GM12864 (cell line): Measurements from ENCODE around the gene C2CD2.

Experiments used
- DNase-seq: peaks from one replicate; pipeline ENCODE4 v3.0.0-alpha.2; 2011; ENCODE audit warnings: low read depth
- H3K4me3 ChIP-seq: 2 replicates; pipeline ENCODE4 v1.5.1; 2011; ENCODE audit warnings: mild to moderate bottlenecking, low read depth, low read length, control low read depth
- TF ChIP-seq, protein P1 (sequence below): IDR thresholded peaks from 2 replicates; pipeline ENCODE4 v1.5.1; 2011; ENCODE audit warnings: low read depth, mild to moderate bottlenecking, moderate library complexity, low read length, control low read depth, inconsistent platforms; ENCODE audit errors: missing control alignments

Gene C2CD2

DNA sequence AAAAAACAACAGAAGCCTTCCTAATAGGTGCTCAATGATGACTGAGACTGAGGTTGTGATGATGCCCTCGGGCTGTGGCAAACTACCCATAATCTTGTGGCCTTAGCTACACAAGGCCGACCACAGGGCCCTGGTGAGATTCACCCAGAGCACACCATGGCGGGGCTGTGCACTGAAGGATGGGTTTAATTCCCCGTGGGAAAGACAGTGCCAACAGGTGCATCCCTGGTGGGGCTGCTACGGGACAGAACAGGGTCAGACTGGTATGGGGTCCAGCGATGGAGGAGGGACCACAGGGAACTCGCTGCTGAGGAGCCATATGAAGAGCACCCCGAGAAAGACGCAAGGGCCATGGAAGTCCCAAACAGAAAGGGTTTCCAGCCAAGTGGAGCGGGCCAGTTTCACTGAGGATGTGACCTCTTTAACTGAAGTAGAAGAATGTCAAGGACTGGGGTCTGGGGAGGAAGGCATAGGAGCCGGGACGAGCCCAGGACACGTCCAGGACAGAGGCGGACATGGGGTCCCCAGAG lies 96.0 kb downstream of the C2CD2 start:
- TF ChIP-seq, protein P1, sequence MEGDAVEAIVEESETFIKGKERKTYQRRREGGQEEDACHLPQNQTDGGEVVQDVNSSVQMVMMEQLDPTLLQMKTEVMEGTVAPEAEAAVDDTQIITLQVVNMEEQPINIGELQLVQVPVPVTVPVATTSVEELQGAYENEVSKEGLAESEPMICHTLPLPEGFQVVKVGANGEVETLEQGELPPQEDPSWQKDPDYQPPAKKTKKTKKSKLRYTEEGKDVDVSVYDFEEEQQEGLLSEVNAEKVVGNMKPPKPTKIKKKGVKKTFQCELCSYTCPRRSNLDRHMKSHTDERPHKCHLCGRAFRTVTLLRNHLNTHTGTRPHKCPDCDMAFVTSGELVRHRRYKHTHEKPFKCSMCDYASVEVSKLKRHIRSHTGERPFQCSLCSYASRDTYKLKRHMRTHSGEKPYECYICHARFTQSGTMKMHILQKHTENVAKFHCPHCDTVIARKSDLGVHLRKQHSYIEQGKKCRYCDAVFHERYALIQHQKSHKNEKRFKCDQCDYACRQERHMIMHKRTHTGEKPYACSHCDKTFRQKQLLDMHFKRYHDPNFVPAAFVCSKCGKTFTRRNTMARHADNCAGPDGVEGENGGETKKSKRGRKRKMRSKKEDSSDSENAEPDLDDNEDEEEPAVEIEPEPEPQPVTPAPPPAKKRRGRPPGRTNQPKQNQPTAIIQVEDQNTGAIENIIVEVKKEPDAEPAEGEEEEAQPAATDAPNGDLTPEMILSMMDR: no peak
- no peak overlapping the region for H3K4me3 ChIP-seq

DNA sequence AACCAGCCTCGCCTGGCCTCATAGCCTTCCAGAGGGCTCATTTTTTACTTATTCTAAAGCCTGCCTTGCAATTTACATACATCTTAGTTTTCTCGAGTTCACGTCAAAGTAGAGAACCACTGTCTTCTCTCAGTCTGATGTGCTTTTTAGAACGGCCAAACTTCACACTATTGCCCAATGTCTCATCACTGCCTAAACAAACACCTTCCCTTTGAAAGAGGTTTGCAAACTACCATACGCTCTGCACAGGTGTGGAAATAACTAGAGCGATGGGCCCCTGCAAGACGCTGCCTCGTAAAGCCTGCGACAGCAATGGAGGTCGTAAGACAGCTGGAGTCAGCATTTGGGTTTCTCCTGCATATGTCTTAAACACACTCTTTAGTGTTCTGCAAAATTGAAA lies 97.2 kb downstream of the C2CD2 start:
- no peak for DNase-seq
- TF ChIP-seq, protein P1: no peak
- no peak overlapping the region for H3K4me3 ChIP-seq

More for the DNA sequence above, 96.0 kb downstream of the C2CD2 start:
- no peak for DNase-seq

- TF ChIP-seq, protein P1: no peak
- H3K4me3 ChIP-seq: no peak overlapping the region
- no peak for DNase-seq
These were observed 99.3 kb downstream of the C2CD2 start for GRCh38 chr21:41854426-41854995.

DNA sequence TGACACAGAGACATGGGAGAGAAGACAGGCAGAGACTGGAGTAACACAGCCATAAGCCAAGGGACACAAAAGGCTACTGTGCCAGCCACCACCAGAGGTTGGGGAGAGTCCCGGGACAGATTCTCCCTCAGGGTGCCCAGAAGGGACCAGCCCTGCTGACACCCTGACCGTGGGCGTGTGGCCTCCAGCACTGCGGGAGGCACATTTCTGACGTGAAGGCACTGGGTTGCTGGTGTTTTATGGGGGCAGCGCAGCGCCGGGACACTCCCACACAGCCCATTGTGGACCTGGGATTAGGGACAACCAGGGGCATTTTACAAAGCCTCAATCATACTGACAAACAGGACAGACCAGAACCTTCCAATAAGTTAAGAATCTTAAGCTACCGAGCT lies 100.9 kb downstream of the C2CD2 start:
- DNase-seq: no peak
- TF ChIP-seq, protein P1: no peak
- no peak overlapping the region for H3K4me3 ChIP-seq

- TF ChIP-seq, protein P1: no peak
- H3K4me3 ChIP-seq: no peak overlapping the region
- DNase-seq: no peak
These were observed 101.5 kb downstream of the C2CD2 start for GRCh38 chr21:41852151-41852928.

DNA sequence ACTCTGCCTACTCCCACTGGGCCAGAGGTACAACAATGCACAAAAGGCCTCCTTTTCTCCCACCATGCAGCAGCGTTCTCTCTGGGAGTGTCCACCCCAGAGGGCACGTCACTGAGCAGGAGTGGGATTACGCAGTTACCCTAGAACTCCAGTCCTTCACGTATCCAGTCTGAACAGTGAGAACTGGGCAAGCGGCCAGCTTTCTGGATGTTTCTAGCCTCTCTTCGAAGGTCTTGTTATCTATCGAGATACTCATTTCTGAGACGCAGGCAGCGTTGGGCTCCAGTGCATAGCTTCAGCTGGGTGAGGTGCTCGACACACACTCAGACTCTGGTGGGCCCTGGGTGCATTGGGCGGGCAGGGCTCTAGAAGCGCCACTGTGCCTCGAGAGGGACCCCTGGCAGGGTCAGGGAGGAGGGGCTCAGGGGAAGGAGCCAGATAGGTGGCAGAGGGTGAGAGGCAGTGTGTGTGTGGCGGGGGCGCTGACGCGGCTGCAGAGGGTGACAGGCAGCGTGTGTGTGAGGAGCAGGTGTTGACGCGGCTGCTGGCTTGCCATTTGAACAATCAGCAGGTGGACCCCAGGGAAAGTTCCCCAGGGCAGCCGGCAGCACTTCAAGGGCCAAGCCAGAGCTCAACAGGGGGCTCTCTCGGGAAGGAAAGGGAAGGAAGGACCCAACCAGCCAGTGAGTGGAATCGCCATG lies 102.6 kb downstream of the C2CD2 start:
- DNase-seq: no peak
- H3K4me3 ChIP-seq: no peak overlapping the region
- TF ChIP-seq, protein P1: no peak
